Measurements from ENCODE around the gene BRMS1L. TPM values are rescaled to one million over a fixed set of nuclear protein-coding genes. Genes with fewer than 3 reads are reported as not detected.

Gene BRMS1L
- polyA plus RNA-seq, 1 of the 3 experiments (the other 2 are of a cell fraction): 7.1 TPM

DNA sequence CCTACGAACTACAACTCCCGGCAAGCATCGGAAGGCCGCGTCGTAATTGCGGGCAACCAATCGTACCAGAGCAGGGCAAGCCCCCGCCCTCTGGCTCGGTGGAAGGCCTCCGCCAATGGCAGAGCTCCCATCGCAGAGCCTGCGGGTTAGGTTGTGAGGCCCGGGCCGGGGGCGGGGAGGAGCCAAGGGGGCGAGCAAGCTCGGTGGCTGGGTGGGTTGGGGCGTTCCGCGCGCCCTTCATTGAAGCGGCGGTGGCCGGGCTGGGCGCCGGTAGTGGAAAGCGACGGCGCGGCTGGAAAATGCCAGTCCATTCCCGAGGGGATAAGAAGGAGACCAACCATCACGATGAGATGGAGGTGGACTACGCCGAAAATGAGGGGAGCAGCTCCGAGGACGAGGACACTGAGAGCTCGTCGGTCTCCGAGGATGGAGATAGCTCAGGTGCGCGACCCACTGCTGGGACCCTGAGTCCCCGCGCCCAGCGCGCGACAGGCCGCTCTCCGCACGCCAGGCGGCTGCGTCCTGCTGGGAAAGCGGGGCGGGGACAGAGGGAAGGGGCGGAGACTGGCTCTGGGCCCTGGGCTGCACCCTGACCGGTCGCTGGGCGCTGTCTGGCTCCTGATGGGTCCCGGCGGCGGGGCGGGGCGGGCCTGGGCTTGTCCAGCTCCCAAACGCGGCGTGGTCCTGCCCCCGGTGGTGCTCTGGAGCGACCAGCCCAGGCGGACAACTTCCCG is at the start of gene BRMS1L (continued):
- TF ChIP-seq EP300 (IDR thresholded peaks at IDR 0.05; ENCODE audit: borderline replicate concordance in 1 of 2, low read depth in 1 of 2, low read length in 1 of 2) (0 out of 4 replicates have a peak, but pooled peaks of 1 of the 2 experiments have one; percentile 9), TAF1 (IDR thresholded peaks at IDR 0.05; ENCODE audit: borderline replicate concordance, low read depth, low read length) (peak; percentile 65), CHD2 (IDR thresholded peaks at IDR 0.05; ENCODE audit: low read length, partially characterized antibody) (peak; percentile 83), ELF1 (IDR thresholded peaks at IDR 0.05) (no peak), GATA2 (CRISPR knock-in tag; IDR thresholded peaks at IDR 0.05) (no peak)
- TF ChIP-seq, protein P1, sequence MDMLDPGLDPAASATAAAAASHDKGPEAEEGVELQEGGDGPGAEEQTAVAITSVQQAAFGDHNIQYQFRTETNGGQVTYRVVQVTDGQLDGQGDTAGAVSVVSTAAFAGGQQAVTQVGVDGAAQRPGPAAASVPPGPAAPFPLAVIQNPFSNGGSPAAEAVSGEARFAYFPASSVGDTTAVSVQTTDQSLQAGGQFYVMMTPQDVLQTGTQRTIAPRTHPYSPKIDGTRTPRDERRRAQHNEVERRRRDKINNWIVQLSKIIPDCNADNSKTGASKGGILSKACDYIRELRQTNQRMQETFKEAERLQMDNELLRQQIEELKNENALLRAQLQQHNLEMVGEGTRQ (IDR thresholded peaks at IDR 0.05; ENCODE audit: borderline replicate concordance, low read depth, low read length): no peak

DNA sequence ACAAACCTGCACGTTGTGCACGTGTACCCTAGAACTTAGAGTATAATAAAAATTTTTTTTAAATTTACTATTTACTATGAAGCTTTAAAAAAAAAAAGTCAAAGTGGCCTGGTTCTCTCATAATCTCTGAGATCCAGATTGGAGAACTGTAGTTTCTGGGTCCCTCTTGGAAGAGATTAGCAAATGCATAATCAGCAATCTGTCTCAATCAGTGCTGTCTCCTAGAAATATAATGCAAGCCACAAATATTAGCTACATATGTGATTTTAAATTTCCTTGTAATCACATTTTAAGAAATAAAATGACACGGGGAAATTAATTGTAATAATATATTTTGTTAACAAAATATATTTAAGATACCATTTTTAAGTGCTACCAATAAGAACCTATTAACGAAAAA is 49.3 kb upstream of the BRMS1L start:
- no peak overlapping the region for H3K4me2 ChIP-seq
- H3K9ac ChIP-seq: no peak overlapping the region
- H4K20me1 ChIP-seq (ENCODE audit: insufficient read depth): no peaks in the 10 kb centered on the region
- H3K79me2 ChIP-seq (ENCODE audit: insufficient read depth): peaks cover 13% of the 10 kb centered on the region
- peaks cover 3 to 4% of the 10 kb centered on the region in 2 experiments for H3K36me3 ChIP-seq (replicated peaks in 1 of 2; ENCODE audit: control insufficient read depth in 1 of 2, insufficient read depth in 2 of 2, low read length in 1 of 2)
- DNase-seq: no peak
- H3K27me3 ChIP-seq (ENCODE audit: insufficient read depth): no peaks in the 10 kb centered on the region
- peaks cover 13% of the 10 kb centered on the region; the same call in 1 of the 2 replicates for H3K9me3 ChIP-seq
- H3F3A ChIP-seq (replicated peaks; ENCODE audit: insufficient read depth): no peaks in the 10 kb centered on the region
- no peak overlapping the region for H3K27ac ChIP-seq (ENCODE audit: low read depth in 2 of 2, low read length in 1 of 2)
- no peaks in the 10 kb centered on the region for H3K9me2 ChIP-seq
- ChIA-PET CTCF (no interaction called here), POLR2A (no interaction called here)
- no peaks in the 10 kb centered on the region; a peak in 1 of 4 replicates for H3K4me1 ChIP-seq (ENCODE audit: control insufficient read depth in 1 of 2, insufficient read depth in 2 of 2, low read depth in 1 of 2, low read length in 1 of 2)
- WGBS (ENCODE audit: low lambda C conversion rate): 83% methylated on average over 4 of the region's 4 CpGs
- H2AFZ ChIP-seq (ENCODE audit: low read depth): no peak overlapping the region
- TF ChIP-seq EP300 (IDR thresholded peaks at IDR 0.05; ENCODE audit: borderline replicate concordance in 1 of 2, low read depth in 1 of 2, low read length in 1 of 2) (no peak), RAD21 (IDR thresholded peaks at IDR 0.05; ENCODE audit: low read length) (no peak), MEF2A (IDR thresholded peaks at IDR 0.05; ENCODE audit: borderline replicate concordance, low read depth) (no peak), GABPA (IDR thresholded peaks at IDR 0.05; ENCODE audit: low read depth) (no peak), CHD2 (IDR thresholded peaks at IDR 0.05; ENCODE audit: low read length, partially characterized antibody) (no peak), TEAD4 (IDR thresholded peaks at IDR 0.05; ENCODE audit: borderline replicate concordance, insufficient read depth) (no peak), NFIC (IDR thresholded peaks at IDR 0.05; ENCODE audit: borderline replicate concordance) (no peak), SIN3A (IDR thresholded peaks at IDR 0.05; ENCODE audit: borderline replicate concordance, low read depth, low read length) (no peak), MXI1 (IDR thresholded peaks at IDR 0.05; ENCODE audit: low read depth, low read length) (no peak), FOSL2 (IDR thresholded peaks at IDR 0.05; ENCODE audit: borderline replicate concordance, low read depth) (no peak), RCOR1 (IDR thresholded peaks at IDR 0.05; ENCODE audit: low read length) (no peak), NRF1 (IDR thresholded peaks at IDR 0.05; ENCODE audit: low read depth, low read length) (no peak), TAF1 (IDR thresholded peaks at IDR 0.05; ENCODE audit: borderline replicate concordance, low read depth, low read length) (no peak), JUND (IDR thresholded peaks at IDR 0.05) (no peak)
- TF ChIP-seq, protein P2, sequence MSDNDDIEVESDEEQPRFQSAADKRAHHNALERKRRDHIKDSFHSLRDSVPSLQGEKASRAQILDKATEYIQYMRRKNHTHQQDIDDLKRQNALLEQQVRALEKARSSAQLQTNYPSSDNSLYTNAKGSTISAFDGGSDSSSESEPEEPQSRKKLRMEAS (IDR thresholded peaks at IDR 0.05; ENCODE audit: low read depth): no peak
- TF ChIP-seq, protein P3, sequence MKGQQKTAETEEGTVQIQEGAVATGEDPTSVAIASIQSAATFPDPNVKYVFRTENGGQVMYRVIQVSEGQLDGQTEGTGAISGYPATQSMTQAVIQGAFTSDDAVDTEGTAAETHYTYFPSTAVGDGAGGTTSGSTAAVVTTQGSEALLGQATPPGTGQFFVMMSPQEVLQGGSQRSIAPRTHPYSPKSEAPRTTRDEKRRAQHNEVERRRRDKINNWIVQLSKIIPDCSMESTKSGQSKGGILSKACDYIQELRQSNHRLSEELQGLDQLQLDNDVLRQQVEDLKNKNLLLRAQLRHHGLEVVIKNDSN (IDR thresholded peaks at IDR 0.05; ENCODE audit: borderline replicate concordance, low read depth): no peak
- TF ChIP-seq, protein P1 (IDR thresholded peaks at IDR 0.05; ENCODE audit: borderline replicate concordance, low read depth, low read length): no peak
- TF ChIP-seq, protein P4, sequence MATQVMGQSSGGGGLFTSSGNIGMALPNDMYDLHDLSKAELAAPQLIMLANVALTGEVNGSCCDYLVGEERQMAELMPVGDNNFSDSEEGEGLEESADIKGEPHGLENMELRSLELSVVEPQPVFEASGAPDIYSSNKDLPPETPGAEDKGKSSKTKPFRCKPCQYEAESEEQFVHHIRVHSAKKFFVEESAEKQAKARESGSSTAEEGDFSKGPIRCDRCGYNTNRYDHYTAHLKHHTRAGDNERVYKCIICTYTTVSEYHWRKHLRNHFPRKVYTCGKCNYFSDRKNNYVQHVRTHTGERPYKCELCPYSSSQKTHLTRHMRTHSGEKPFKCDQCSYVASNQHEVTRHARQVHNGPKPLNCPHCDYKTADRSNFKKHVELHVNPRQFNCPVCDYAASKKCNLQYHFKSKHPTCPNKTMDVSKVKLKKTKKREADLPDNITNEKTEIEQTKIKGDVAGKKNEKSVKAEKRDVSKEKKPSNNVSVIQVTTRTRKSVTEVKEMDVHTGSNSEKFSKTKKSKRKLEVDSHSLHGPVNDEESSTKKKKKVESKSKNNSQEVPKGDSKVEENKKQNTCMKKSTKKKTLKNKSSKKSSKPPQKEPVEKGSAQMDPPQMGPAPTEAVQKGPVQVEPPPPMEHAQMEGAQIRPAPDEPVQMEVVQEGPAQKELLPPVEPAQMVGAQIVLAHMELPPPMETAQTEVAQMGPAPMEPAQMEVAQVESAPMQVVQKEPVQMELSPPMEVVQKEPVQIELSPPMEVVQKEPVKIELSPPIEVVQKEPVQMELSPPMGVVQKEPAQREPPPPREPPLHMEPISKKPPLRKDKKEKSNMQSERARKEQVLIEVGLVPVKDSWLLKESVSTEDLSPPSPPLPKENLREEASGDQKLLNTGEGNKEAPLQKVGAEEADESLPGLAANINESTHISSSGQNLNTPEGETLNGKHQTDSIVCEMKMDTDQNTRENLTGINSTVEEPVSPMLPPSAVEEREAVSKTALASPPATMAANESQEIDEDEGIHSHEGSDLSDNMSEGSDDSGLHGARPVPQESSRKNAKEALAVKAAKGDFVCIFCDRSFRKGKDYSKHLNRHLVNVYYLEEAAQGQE (IDR thresholded peaks at IDR 0.05; ENCODE audit: low read depth, low read length): no peak
- TF ChIP-seq, protein P5, sequence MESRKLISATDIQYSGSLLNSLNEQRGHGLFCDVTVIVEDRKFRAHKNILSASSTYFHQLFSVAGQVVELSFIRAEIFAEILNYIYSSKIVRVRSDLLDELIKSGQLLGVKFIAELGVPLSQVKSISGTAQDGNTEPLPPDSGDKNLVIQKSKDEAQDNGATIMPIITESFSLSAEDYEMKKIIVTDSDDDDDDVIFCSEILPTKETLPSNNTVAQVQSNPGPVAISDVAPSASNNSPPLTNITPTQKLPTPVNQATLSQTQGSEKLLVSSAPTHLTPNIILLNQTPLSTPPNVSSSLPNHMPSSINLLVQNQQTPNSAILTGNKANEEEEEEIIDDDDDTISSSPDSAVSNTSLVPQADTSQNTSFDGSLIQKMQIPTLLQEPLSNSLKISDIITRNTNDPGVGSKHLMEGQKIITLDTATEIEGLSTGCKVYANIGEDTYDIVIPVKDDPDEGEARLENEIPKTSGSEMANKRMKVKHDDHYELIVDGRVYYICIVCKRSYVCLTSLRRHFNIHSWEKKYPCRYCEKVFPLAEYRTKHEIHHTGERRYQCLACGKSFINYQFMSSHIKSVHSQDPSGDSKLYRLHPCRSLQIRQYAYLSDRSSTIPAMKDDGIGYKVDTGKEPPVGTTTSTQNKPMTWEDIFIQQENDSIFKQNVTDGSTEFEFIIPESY (IDR thresholded peaks at IDR 0.05; ENCODE audit: borderline replicate concordance, low read depth): no peak
- no peak overlapping the region for H3K4me3 ChIP-seq (ENCODE audit: low read depth in 2 of 2, low read length in 1 of 2)

Data from SK-N-SH (cell line).